Heart right ventricle (tissue), 16 donors: ENCODE results near the gene CSTF1. TPM values are rescaled to one million over a fixed set of nuclear protein-coding genes. Genes with fewer than 3 reads are reported as not detected.

ENCODE experiments used
- ATAC-seq, 8 donors: fragments of 200-7000 bp; cut with Tn5 transposase; one replicate each; pipeline ENCODE4 v1.9.1; 2020; ENCODE audit warnings: mild to moderate bottlenecking in 8 of 8, moderate library complexity in 8 of 8, moderate number of reproducible peaks in 1 of 8
- DNase-seq, 2 donors: peaks; one replicate each; pipeline ENCODE4 v3.0.0-alpha.2; 2020
- H3K27ac ChIP-seq, 10 donors: fragments of 200-600 bp; sonication (generic) in 2 of 10; one replicate each; pipeline versions ENCODE4 v1.5.0 to v1.8.0; 2020 to 2022; ENCODE audit warnings: mild to moderate bottlenecking in 3 of 10
- H3K27me3 ChIP-seq, 7 donors: fragments of 200-600 bp; one replicate each; pipeline ENCODE4 v1.8.0; 2021 to 2022; ENCODE audit warnings: mild to moderate bottlenecking in 2 of 7
- H3K36me3 ChIP-seq, 9 donors: fragments of 200-600 bp; sonication (generic) in 1 of 9; one replicate each; pipeline versions ENCODE4 v1.5.0 to v1.8.0; 2020 to 2022; ENCODE audit warnings: mild to moderate bottlenecking in 2 of 9
- H3K4me1 ChIP-seq, 9 donors: fragments of 200-600 bp; sonication (generic) in 1 of 9; one replicate each; pipeline versions ENCODE4 v1.5.0 to v1.8.0; 2020 to 2022; ENCODE audit warnings: mild to moderate bottlenecking in 4 of 9
- H3K4me3 ChIP-seq, 10 donors: fragments of 200-600 bp; sonication (generic) in 2 of 10; one replicate each; pipeline versions ENCODE4 v1.5.0 to v1.8.0; 2020 to 2022; ENCODE audit warnings: mild to moderate bottlenecking in 7 of 10, moderate library complexity in 2 of 10
- H3K9me3 ChIP-seq, 11 donors: fragments of 200-600 bp in 10 of 11; sonication (generic) in 2 of 11; one replicate each; pipeline versions ENCODE4 v1.5.0 to v1.8.0; 2013 to 2022; ENCODE audit warnings: mild to moderate bottlenecking in 2 of 11, control low read depth in 1 of 11, moderate library complexity in 1 of 11
- WGBS, 2 donors: extraction: QIAGEN DNeasy Blood & Tissue Kit; methylation state at CpG; one replicate each; pipeline ENCODE4 v1.1.7; 2013; ENCODE audit warnings: inconsistent platforms in 1 of 2; 5-methylcytosine and 5-hydroxymethylcytosine counted together
- intact Hi-C, 10 donors: fragments of 100-400 bp; cut with DNase I; formaldehyde crosslinking; loops; one replicate each; pipeline versions ENCODE4 v1.11.1 to v1.14.2; 2022
- polyA plus RNA-seq, 2 donors: library from polyadenylated mRNA; stranded (reverse); fragments of 200-250 nt; gene quantifications; one replicate each; pipeline ENCODE4 v1.2.3, GENCODE V29; 2013
- total RNA-seq, 10 donors: library from RNA; stranded (reverse); fragmentation: NEBNext Ultra II Directional in 3 of 10; extraction: Animal tissue kit (Norgen Biotek cat#: 25700) in 3 of 10; gene quantifications; one replicate each; pipeline versions ENCODE4 v1.2.1 to v1.2.4, GENCODE V29; 2021 to 2023
- TF ChIP-seq, protein P1 (sequence below), 9 donors: fragments of 200-600 bp; sonication (generic) in 2 of 9; IDR thresholded peaks; one replicate each; pipeline versions ENCODE4 v1.5.0 to v1.8.0; 2021 to 2022; ENCODE audit warnings: antibody characterized with exemption in 9 of 9, mild to moderate bottlenecking in 5 of 9, moderate library complexity in 1 of 9
- donor health status: Arrhythmogenic right ventricular cardiomyopathy.
- donor health status: ischemic (EF 13 %, LVEDD 7.1; RV severe dilation, severe dysfunction).
- donor health status: healthy with polysubstance abuse.
- donor health status: DM: no; HTN: yes; CAD: no.
- donor health status: DM: no; HTN: no; CAD: no.
- donor health status: ischemic (EF 25% LVEDD 6.9; RV normal size, moderate dysfunction).
- donor health status: ischemic (EF 25% LVEDD 5.7; RV mildly dilated, moderate dysfunction).
- donor health status: healthy.
- donor health status: DM: yes; HTN: yes; CAD: no.
- donor health status: Ischemic cardiomyopathy.
- donor health status: ischemic (EF 35%, LVEDD 5.7; RV mildly dilated, moderate dysfunction).
- donor health status: nonischemic (EF 11% LVEDD 7.7; RV severe dilation, severe dysfunction).
- donor health status: DM: yes; HTN: yes; CAD: no.
- donor health status: PGD.
- donor health status: ischemic (EF 29% LVEDD 5.4; RV normal size, mild dysfunction).
- donor health status: nonischemic (EF 23%, LVEDD 6.1; RV moderate dilation, normal function).

CSTF1 gene
- total and polyA plus RNA-seq, 12 donors = 3.7 to 23.7 (median 20.7) TPM

DNA sequence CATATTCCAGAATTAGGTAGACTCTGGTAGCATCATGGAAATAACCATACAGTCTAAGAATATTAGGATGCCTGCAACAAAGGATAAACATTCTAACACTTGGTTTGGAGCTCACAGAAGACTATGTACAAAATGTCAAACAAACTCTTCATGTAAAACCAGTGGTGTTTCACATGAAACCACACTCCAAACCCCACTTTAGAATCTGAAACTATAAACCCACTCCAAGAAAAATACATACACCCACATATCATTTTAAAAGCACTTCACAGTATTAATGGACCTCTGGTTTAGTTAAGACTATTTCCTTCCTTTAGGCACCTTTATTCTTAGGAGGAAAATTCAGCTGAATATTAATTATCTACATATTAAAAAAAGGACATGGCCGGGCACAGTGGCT lies 10.9 kb upstream of the CSTF1 start:
- 93 to 98% methylated on average over 1 of the region's 1 CpG for WGBS, 2 donors
- Histone ChIP-seq H3K27ac (no peak overlapping the region), H3K4me3 (no peak overlapping the region), H3K4me1 (peaks cover 0 to 18% (median 5%) of the 10 kb centered on the region in 9 donors), H3K36me3 (peaks cover 0 to 62% (median 0%) of the 10 kb centered on the region in 9 donors), H3K27me3 (no peaks in the 10 kb centered on the region), H3K9me3 (no peaks in the 10 kb centered on the region)
- TF ChIP-seq, protein P1, sequence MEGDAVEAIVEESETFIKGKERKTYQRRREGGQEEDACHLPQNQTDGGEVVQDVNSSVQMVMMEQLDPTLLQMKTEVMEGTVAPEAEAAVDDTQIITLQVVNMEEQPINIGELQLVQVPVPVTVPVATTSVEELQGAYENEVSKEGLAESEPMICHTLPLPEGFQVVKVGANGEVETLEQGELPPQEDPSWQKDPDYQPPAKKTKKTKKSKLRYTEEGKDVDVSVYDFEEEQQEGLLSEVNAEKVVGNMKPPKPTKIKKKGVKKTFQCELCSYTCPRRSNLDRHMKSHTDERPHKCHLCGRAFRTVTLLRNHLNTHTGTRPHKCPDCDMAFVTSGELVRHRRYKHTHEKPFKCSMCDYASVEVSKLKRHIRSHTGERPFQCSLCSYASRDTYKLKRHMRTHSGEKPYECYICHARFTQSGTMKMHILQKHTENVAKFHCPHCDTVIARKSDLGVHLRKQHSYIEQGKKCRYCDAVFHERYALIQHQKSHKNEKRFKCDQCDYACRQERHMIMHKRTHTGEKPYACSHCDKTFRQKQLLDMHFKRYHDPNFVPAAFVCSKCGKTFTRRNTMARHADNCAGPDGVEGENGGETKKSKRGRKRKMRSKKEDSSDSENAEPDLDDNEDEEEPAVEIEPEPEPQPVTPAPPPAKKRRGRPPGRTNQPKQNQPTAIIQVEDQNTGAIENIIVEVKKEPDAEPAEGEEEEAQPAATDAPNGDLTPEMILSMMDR (IDR thresholded peaks at IDR 0.05) = no peak
- DNase-seq (no peak), ATAC-seq (no peak)
- intact Hi-C loops = no loop called here

DNA sequence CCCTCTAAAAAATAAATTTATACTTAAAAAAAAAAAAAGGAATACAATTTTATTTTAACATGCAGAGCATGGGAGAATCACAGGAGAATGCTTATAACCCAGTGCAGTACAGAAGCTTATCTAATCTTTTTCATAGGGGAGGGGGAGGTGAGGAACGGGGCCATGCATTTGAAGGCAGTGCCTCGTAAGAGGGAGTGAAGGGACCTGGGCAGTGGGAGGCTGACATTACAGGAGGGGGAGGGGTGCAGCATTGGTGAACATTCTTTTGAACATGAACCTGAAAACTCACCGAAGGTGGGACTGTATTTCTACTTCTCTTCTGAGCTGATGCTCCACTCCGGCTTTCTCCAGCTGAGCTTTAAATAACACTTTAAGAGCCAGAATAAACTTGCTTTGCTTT lies 9.7 kb upstream of the CSTF1 start:
- WGBS, 2 donors = 27 to 40% methylated on average over 4 of the region's 4 CpGs
- Histone ChIP-seq H3K4me1 (peaks cover 0 to 14% (median 5%) of the 10 kb centered on the region in 9 donors), H3K9me3 (no peaks in the 10 kb centered on the region), H3K4me3 (no peak overlapping the region), H3K27me3 (no peaks in the 10 kb centered on the region), H3K36me3 (peaks cover 0 to 72% (median 0%) of the 10 kb centered on the region in 9 donors), H3K27ac (no peak overlapping the region)
- TF ChIP-seq, protein P1 (IDR thresholded peaks at IDR 0.05) = no peak
- ATAC-seq = no peak
- intact Hi-C loops = no loop called here
- no peak for DNase-seq

DNA sequence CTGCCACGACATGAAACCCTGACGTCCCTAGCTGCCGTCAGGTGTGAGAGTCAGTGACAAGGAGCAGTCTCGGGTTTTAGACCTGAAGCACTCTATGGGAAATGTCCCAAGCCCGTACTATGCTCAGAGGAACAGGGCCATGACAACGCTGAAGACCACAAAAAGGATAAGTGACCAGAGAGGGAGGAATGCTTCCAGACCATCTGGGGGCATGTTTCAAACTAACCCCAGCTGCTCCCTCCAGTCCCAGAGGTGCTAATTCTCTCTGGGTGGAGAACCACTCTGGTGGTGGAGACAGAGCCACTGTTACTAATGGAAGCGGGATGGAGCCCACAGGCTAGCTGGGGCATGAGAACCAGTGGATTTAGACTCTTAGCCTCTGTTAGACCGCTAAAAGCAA lies 9.1 kb upstream of the CSTF1 start:
- peaks cover 0 to 72% (median 0%) of the 10 kb centered on the region in 9 donors for H3K36me3 ChIP-seq
- ATAC-seq (no peak), DNase-seq (no peak)
- H3K4me1 ChIP-seq = peaks cover 0 to 14% (median 5%) of the 10 kb centered on the region in 9 donors
- TF ChIP-seq, protein P1 (IDR thresholded peaks at IDR 0.05) = no peak
- no peaks in the 10 kb centered on the region for H3K27me3 ChIP-seq
- H3K9me3 ChIP-seq = no peaks in the 10 kb centered on the region
- H3K4me3 ChIP-seq = no peak overlapping the region
- WGBS, 2 donors = 59 to 68% methylated on average over 8 of the region's 8 CpGs
- intact Hi-C loops = no loop called here
- no peak overlapping the region for H3K27ac ChIP-seq

DNA sequence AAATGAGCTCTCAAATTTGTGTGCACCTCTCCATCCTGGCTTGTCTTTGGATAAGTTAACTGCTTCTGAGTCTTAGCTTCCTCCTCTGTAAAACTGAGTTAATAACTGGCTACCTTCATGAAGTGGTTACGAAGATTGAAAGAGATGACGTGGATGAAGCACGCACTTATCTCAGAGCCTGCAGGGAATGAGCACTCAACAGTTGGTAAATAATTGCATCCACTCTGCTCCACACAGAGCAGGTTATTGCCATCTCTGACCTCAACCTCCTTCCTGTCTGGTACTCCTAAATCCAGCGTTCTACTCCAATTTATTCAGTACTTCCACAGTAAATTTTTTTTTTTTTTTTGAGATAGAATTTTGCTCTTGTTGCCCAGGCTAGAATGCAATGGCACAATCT lies 7.3 kb upstream of the CSTF1 start:
- intact Hi-C loops = no loop called here
- no peak overlapping the region for H3K4me3 ChIP-seq
- DNase-seq = no peak
- TF ChIP-seq, protein P1 (IDR thresholded peaks at IDR 0.05) = no peak
- no peaks in the 10 kb centered on the region for H3K9me3 ChIP-seq
- peaks cover 0 to 7% (median 5%) of the 10 kb centered on the region in 9 donors for H3K4me1 ChIP-seq
- WGBS, 2 donors = 90 to 95% methylated on average over 4 of the region's 4 CpGs
- H3K36me3 ChIP-seq = peaks cover 0 to 74% (median 0%) of the 10 kb centered on the region in 9 donors
- H3K27ac ChIP-seq = no peak overlapping the region
- no peaks in the 10 kb centered on the region for H3K27me3 ChIP-seq
- no peak for ATAC-seq
